A549 (cell line): ENCODE results near the gene KCNN1. TPM values are rescaled to one million over a fixed set of nuclear protein-coding genes. Genes with fewer than 3 reads are reported as not detected.
A peak's percentile ranks its signal among the peaks of the same experiment; 100 is the strongest.

Experiments used
- ATAC-seq, 2 experiments: fragments of 200-7000 bp in 1 of 2; fragments of >200 bp in 1 of 2; cut with Nextera tagmentation in 1 of 2; cut with Tn5 transposase in 1 of 2; 3 replicates each; pipeline versions ENCODE4 v1.8.0 to v1.9.1; 2018 to 2020; ENCODE audit warnings: mild to moderate bottlenecking in 1 of 2, moderate library complexity in 1 of 2
- CTCF ChIA-PET: fragments of 300-600 bp; sonication (Branson Sonifier 250); formaldehyde crosslinking; extraction: SDS; loops from one replicate; lab custom pipeline; 2021; ENCODE audit warnings: antibody characterized with exemption, inconsistent platforms; lab: Yijun Ruan, JAX
- POLR2A ChIA-PET: fragments of 350-600 bp; formaldehyde crosslinking; extraction: SDS; loops from one replicate; lab custom pipeline; 2021; ENCODE audit warnings: antibody characterized with exemption, inconsistent platforms; lab: Yijun Ruan, JAX
- DNase-seq, 2 experiments: peaks; one replicate each; pipeline versions ENCODE4 v3.0.0 to v3.0.0-alpha.2; 2011 to 2016; ENCODE audit warnings: low read depth in 1 of 2, low spot score in 1 of 2
- FAIRE-seq: peaks from 2 replicates; lab custom pipeline; 2011; peaks lifted over from hg19 to GRCh38; lab: Jason Lieb, UNC
- H3K27ac ChIP-seq, 2 experiments: fragments of >200 bp; sonication (Bioruptor Twin); formaldehyde crosslinking; 3 replicates each; pipeline ENCODE4 v1.5.1; 2016 to 2017
- H3K4me1 ChIP-seq: fragments of >200 bp; sonication (Bioruptor Twin); formaldehyde crosslinking; 3 replicates; pipeline ENCODE4 v1.6.1; 2016
- H3K4me2 ChIP-seq: fragments of >200 bp; sonication (Bioruptor Twin); formaldehyde crosslinking; 3 replicates; pipeline ENCODE4 v1.6.1; 2016
- H3K4me3 ChIP-seq: fragments of >200 bp; sonication (Bioruptor Twin); formaldehyde crosslinking; 3 replicates; pipeline ENCODE4 v1.5.1; 2016
- H3K9me3 ChIP-seq: fragments of >200 bp; sonication (Bioruptor Twin); formaldehyde crosslinking; 3 replicates; pipeline ENCODE4 v1.6.1; 2016
- CBX2 ChIP-seq: fragments of 200-600 bp; sonication (generic); IDR thresholded peaks from 2 replicates; pipeline ENCODE4 v1.6.1; 2016; ENCODE audit warnings: low read depth, mild to moderate bottlenecking, borderline replicate concordance
- CHD2 ChIP-seq: fragments of 150-350 bp; IDR thresholded peaks from 2 replicates; pipeline ENCODE4 v1.6.1; 2014; ENCODE audit warnings: low read length; ENCODE audit not compliant: partially characterized antibody
- CHD4 ChIP-seq: fragments of 200-600 bp; sonication (generic); IDR thresholded peaks from 2 replicates; pipeline ENCODE4 v1.6.1; 2016; ENCODE audit warnings: antibody characterized with exemption, mild to moderate bottlenecking, borderline replicate concordance
- ESRRA ChIP-seq: fragments of 150-350 bp; IDR thresholded peaks from 2 replicates; pipeline ENCODE4 v1.6.1; 2014; ENCODE audit warnings: mild to moderate bottlenecking, low read length, borderline replicate concordance
- FOXS1 ChIP-seq: fragments of 250-450 bp; sonication (Bioruptor Pico); IDR thresholded peaks from 2 replicates; pipeline ENCODE4 v1.5.0; 2020; ENCODE audit warnings: mild to moderate bottlenecking, moderate library complexity
- HDAC2 ChIP-seq: fragments of 200-600 bp; sonication (generic); IDR thresholded peaks from 2 replicates; pipeline ENCODE4 v1.6.1; 2016
- HEYL ChIP-seq: fragments of 250-450 bp; sonication (Bioruptor Pico); IDR thresholded peaks from 2 replicates; pipeline ENCODE4 v1.8.0; 2021; ENCODE audit warnings: mild to moderate bottlenecking, moderate library complexity
- HOXA7 ChIP-seq: fragments of 250-450 bp; sonication (Bioruptor Pico); IDR thresholded peaks from 2 replicates; pipeline ENCODE4 v1.5.0; 2020; ENCODE audit warnings: mild to moderate bottlenecking, moderate library complexity
- JUN ChIP-seq, 2 experiments: fragments of >200 bp; sonication (Bioruptor Twin); formaldehyde crosslinking; IDR thresholded peaks; 2 replicates in 1 of 2; 3 replicates in 1 of 2; pipeline ENCODE4 v1.6.1; 2016 to 2017
- JUNB ChIP-seq: fragments of >200 bp; sonication (Bioruptor Twin); formaldehyde crosslinking; IDR thresholded peaks from 2 replicates; pipeline ENCODE4 v1.6.1; 2016
- MYC ChIP-seq: IDR thresholded peaks from 2 replicates; pipeline ENCODE4 v1.6.1; 2012; ENCODE audit warnings: mild to moderate bottlenecking, inconsistent platforms, low read length, improper control_type of control experiment, borderline replicate concordance
- PHF8 ChIP-seq: fragments of 200-600 bp; sonication (generic); IDR thresholded peaks from 2 replicates; pipeline ENCODE4 v1.6.1; 2016; ENCODE audit warnings: low read depth, mild to moderate bottlenecking, antibody characterized with exemption, moderate library complexity, borderline replicate concordance
- POLR2A ChIP-seq: IDR thresholded peaks from 2 replicates; pipeline ENCODE4 v1.6.1; 2012; ENCODE audit warnings: mild to moderate bottlenecking, low read length
- RCOR1 ChIP-seq: fragments of 150-350 bp; IDR thresholded peaks from 2 replicates; pipeline ENCODE4 v1.6.1; 2014; ENCODE audit warnings: antibody characterized with exemption, low read length, low read depth
- SMC3 ChIP-seq: fragments of >200 bp; sonication (Bioruptor Twin); formaldehyde crosslinking; IDR thresholded peaks from 3 replicates; pipeline ENCODE4 v1.6.1; 2018; ENCODE audit warnings: inconsistent platforms
- ZSCAN20 ChIP-seq: fragments of 250-450 bp; sonication (Bioruptor Pico); IDR thresholded peaks from 2 replicates; pipeline ENCODE4 v1.8.0; 2022; ENCODE audit warnings: mild to moderate bottlenecking, moderate library complexity
- WGBS: methylation state at CpG from one replicate; pipeline ENCODE4 v1.1.6; 2017; ENCODE audit errors: missing lambda C conversion rate; 5-methylcytosine and 5-hydroxymethylcytosine counted together
- polyA plus RNA-seq, 4 experiments: library from polyadenylated mRNA; depleted of rRNA in 3 of 4; stranded (reverse); fragments of >200 nt; fragmentation: RNase III in 1 of 4; extraction: RNeasy Plus Mini Kit Qiagen cat#74134 plus additional on column Dnase treatment in 1 of 4; gene quantifications; 2 replicates in 3 of 4; 3 replicates in 1 of 4; pipeline ENCODE4 v1.2.3, GENCODE V29; 2011 to 2017
- TF ChIP-seq, protein P1 (sequence below): fragments of 250-450 bp; sonication (Bioruptor Pico); IDR thresholded peaks from 2 replicates; pipeline ENCODE4 v1.5.0; 2021; ENCODE audit warnings: mild to moderate bottlenecking, moderate library complexity, borderline replicate concordance
- TF ChIP-seq, protein P2 (sequence below): fragments of 250-450 bp; sonication (Bioruptor Pico); IDR thresholded peaks from 2 replicates; pipeline ENCODE4 v1.5.0; 2020; ENCODE audit warnings: low read depth, mild to moderate bottlenecking, moderate library complexity
- TF ChIP-seq, protein P3 (sequence below): fragments of >200 bp; sonication (Bioruptor Twin); formaldehyde crosslinking; IDR thresholded peaks from 3 replicates; pipeline ENCODE4 v1.5.1; 2016

KCNN1 gene
- polyA plus RNA-seq, 2 of the 4 experiments (the other 2 are of a cell fraction), result 0.43 to 0.85 TPM

DNA sequence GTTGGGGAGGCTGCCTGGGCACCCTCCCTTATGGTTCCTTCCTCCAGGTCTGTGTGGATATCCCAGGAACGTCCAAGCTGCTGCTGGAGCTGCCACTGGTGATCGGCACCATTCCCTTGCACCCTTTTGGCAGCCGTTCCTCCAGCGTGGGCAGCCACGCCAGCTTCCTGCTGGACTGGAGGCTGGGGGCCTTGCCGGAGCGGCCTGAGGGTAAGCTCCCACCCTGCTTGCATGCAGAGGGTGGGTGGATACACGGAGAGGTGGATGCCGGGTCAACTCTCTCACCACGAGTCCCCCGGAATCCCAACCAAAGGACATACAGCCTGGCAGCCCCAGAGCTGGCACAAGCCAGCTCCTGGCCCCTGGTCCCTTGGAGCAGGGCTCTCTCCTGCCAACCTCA, 43.2 kb downstream of the KCNN1 start (continued):
- no peak for TF ChIP-seq HDAC2

DNA sequence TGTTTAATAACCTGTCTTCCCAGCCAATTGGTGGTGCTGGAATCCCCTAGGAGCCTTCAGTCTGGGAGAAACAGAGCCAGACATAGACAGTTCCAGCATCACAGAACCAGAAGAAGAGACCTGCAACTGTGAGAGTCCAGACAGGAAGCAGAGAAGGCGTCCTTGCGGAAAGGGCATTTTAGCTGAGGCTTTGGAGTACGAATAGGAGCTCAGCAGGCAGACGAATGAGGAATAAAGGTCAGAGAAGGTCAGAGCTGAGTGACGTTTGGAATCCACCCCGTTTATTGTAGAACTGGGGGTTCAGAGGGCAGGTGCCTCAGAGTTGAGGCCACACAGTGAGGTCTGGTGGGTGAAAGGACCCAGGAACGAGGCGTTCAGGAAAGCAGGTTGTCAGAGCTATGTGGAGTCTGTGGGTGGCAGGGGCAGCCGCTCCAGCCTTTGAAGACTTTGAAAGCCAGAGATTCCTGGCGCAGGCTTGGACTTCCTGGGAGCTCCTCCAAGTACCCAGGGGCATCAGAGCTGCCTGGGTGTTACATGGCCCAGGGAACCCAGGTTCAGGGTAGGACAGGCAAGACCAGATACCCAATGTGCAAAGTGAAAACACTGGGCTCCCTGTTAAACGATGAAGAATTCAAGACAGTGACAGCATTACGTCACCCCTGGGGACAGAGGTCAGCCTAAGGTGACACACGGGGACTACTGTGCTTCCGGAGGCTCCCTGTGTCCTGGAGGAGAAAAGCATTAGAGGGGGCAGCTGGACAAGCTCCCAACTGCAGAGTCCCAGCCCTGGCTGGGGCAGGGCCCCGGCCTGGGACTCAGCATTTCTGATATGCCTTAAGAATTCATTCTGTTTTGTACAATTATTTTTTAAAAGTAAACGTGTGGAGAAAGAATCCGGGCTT, 46.6 kb downstream of the KCNN1 start:
- FAIRE-seq, result no peak
- H3K4me1 ChIP-seq, result peaks cover 29% of the 10 kb centered on the region
- 73% methylated on average over 17 of the region's 17 CpGs for WGBS
- TF ChIP-seq, protein P1, sequence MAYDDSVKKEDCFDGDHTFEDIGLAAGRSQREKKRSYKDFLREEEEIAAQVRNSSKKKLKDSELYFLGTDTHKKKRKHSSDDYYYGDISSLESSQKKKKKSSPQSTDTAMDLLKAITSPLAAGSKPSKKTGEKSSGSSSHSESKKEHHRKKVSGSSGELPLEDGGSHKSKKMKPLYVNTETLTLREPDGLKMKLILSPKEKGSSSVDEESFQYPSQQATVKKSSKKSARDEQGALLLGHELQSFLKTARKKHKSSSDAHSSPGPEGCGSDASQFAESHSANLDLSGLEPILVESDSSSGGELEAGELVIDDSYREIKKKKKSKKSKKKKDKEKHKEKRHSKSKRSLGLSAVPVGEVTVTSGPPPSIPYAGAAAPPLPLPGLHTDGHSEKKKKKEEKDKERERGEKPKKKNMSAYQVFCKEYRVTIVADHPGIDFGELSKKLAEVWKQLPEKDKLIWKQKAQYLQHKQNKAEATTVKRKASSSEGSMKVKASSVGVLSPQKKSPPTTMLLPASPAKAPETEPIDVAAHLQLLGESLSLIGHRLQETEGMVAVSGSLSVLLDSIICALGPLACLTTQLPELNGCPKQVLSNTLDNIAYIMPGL (CRISPR knock-in tag), result no peak
- TF ChIP-seq, protein P2, sequence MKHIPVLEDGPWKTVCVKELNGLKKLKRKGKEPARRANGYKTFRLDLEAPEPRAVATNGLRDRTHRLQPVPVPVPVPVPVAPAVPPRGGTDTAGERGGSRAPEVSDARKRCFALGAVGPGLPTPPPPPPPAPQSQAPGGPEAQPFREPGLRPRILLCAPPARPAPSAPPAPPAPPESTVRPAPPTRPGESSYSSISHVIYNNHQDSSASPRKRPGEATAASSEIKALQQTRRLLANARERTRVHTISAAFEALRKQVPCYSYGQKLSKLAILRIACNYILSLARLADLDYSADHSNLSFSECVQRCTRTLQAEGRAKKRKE (CRISPR knock-in tag), result no peak
- TF ChIP-seq RCOR1 (no peak), MYC (no peak), HEYL (CRISPR knock-in tag) (no peak)
- TF ChIP-seq, all 56 proteins: peak for 0
- Histone ChIP-seq H3K4me3 (no peak overlapping the region), H3K9me3 (no peaks in the 10 kb centered on the region), H3K4me2 (no peak overlapping the region), H3K27ac (peak overlapping the region in 1 of 2 experiments; percentile 44; a peak in 1 of 6 replicates)
- CTCF ChIA-PET, result interaction anchor here (3.0 to 8.3 kb wide), 2 partner anchors 16 to 45 kb away, joined by 15 to 136 read pairs; no protein-coding TSS in a partner anchor
- POLR2A ChIA-PET, result no interaction called here
- 0 out of 6 replicates have a peak, but pooled peaks of 1 of the 2 experiments have one; percentile 26 for ATAC-seq
- DNase-seq, result no peak

DNA sequence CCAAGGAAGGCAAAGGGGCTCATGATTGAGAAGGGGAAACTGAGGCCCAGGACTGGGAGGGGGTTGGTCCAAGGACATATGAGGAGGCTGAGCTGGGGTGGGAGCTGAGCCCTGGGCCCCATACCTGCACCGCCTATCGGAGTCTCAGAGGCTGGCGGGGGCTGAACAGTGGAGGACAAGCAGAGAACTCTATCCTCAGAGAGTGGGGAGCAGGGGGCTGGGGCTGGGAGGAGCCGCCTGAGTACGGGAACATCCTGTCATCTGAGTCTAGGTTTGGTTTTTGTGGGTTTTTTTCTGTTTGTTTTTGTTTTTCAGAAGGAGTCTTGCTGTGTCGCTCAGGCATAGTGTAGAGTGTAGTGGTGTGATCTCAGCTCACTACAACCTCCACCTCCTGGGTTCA, 47.3 kb downstream of the KCNN1 start:
- POLR2A ChIA-PET, result no interaction called here
- Histone ChIP-seq H3K27ac (peak overlapping the region in 1 of 2 experiments; percentile 5; a peak in 1 of 6 replicates), H3K4me1 (peaks cover 21% of the 10 kb centered on the region), H3K4me2 (no peak overlapping the region), H3K4me3 (no peak overlapping the region), H3K9me3 (no peaks in the 10 kb centered on the region)
- CTCF ChIA-PET, result interaction anchor here (3.0 to 8.3 kb wide), 2 partner anchors 16 to 45 kb away, joined by 15 to 136 read pairs; no protein-coding TSS in a partner anchor
- WGBS, result 87% methylated on average over 6 of the region's 6 CpGs
- TF ChIP-seq ESRRA, result no peak
- TF ChIP-seq MYC, result no peak
- TF ChIP-seq, protein P3, sequence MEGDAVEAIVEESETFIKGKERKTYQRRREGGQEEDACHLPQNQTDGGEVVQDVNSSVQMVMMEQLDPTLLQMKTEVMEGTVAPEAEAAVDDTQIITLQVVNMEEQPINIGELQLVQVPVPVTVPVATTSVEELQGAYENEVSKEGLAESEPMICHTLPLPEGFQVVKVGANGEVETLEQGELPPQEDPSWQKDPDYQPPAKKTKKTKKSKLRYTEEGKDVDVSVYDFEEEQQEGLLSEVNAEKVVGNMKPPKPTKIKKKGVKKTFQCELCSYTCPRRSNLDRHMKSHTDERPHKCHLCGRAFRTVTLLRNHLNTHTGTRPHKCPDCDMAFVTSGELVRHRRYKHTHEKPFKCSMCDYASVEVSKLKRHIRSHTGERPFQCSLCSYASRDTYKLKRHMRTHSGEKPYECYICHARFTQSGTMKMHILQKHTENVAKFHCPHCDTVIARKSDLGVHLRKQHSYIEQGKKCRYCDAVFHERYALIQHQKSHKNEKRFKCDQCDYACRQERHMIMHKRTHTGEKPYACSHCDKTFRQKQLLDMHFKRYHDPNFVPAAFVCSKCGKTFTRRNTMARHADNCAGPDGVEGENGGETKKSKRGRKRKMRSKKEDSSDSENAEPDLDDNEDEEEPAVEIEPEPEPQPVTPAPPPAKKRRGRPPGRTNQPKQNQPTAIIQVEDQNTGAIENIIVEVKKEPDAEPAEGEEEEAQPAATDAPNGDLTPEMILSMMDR, result no peak
- TF ChIP-seq JUN (IDR thresholded peaks at IDR 0.05), result no peak
- TF ChIP-seq SMC3, result no peak
- TF ChIP-seq HEYL (CRISPR knock-in tag), result no peak
- no peak for TF ChIP-seq PHF8
- no peak for TF ChIP-seq CHD2
- TF ChIP-seq POLR2A, result no peak
- no peak for TF ChIP-seq CBX2
- TF ChIP-seq ZSCAN20 (CRISPR knock-in tag), result no peak
- TF ChIP-seq CHD4, result no peak
- no peak for TF ChIP-seq HOXA7 (CRISPR knock-in tag)
- no peak for TF ChIP-seq JUNB
- TF ChIP-seq RCOR1, result no peak
- no peak for TF ChIP-seq FOXS1 (CRISPR knock-in tag)
- DNase-seq (no peak), FAIRE-seq (no peak), ATAC-seq (no peak)
